HFFc6 (cell line): ENCODE measurements around the gene ESPN. TPM values are rescaled to one million over a fixed set of nuclear protein-coding genes. Genes with fewer than 3 reads are reported as not detected.

Experiments used
- DNase-seq: peaks from one replicate; pipeline ENCODE4 v3.0.0-alpha.2; 2018
- H3K27ac Mint-ChIP-seq: 2 replicates; pipeline ENCODE4 v1.8.0; 2020; ENCODE audit warnings: mild to moderate bottlenecking, mixed read lengths
- H3K27me3 Mint-ChIP-seq: 2 replicates; pipeline ENCODE4 v1.8.0; 2021; ENCODE audit warnings: mild to moderate bottlenecking, moderate library complexity, mixed read lengths; ENCODE audit not compliant: insufficient read depth
- H3K36me3 Mint-ChIP-seq: 2 replicates; pipeline ENCODE4 v1.8.0; 2021; ENCODE audit warnings: low read depth, mixed read lengths
- H3K4me1 Mint-ChIP-seq: 2 replicates; pipeline ENCODE4 v1.8.0; 2020; ENCODE audit warnings: low read depth, mixed read lengths
- H3K4me3 Mint-ChIP-seq: 2 replicates; pipeline ENCODE4 v1.8.0; 2020; ENCODE audit warnings: mild to moderate bottlenecking, moderate library complexity, mixed read lengths
- H3K9me3 Mint-ChIP-seq: 2 replicates; pipeline ENCODE4 v1.8.0; 2020; ENCODE audit warnings: mild to moderate bottlenecking, mixed read lengths
- CTCF ChIP-seq: fragments of 200-600 bp; sonication (generic); IDR thresholded peaks from 2 replicates; pipeline ENCODE4 v1.5.0; 2021; ENCODE audit warnings: antibody characterized with exemption, mild to moderate bottlenecking
- long read RNA-seq: library from polyadenylated mRNA; unstranded; transcript quantifications from one replicate; pipeline ENCODE4 v2.0.0, GENCODE V29; 2019
- total RNA-seq, 6 experiments: library from RNA; stranded (reverse); fragmentation: NEBNext Ultra II Directional; extraction: Animal tissue kit (Norgen Biotek cat#: 25700); gene quantifications; 2 replicates in 1 of 6; 3 replicates in 5 of 6; pipeline ENCODE4 v1.2.3, GENCODE V29; 2021

ESPN gene, protein sequence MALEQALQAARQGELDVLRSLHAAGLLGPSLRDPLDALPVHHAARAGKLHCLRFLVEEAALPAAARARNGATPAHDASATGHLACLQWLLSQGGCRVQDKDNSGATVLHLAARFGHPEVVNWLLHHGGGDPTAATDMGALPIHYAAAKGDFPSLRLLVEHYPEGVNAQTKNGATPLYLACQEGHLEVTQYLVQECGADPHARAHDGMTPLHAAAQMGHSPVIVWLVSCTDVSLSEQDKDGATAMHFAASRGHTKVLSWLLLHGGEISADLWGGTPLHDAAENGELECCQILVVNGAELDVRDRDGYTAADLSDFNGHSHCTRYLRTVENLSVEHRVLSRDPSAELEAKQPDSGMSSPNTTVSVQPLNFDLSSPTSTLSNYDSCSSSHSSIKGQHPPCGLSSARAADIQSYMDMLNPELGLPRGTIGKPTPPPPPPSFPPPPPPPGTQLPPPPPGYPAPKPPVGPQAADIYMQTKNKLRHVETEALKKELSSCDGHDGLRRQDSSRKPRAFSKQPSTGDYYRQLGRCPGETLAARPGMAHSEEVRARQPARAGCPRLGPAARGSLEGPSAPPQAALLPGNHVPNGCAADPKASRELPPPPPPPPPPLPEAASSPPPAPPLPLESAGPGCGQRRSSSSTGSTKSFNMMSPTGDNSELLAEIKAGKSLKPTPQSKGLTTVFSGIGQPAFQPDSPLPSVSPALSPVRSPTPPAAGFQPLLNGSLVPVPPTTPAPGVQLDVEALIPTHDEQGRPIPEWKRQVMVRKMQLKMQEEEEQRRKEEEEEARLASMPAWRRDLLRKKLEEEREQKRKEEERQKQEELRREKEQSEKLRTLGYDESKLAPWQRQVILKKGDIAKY
- not detected for total RNA-seq
- long read RNA-seq: 0 reads

- no peak within 1 kb of the TSS for H3K4me3 Mint-ChIP-seq
- TF ChIP-seq CTCF: no peak
- no peak within 1 kb of the TSS for H3K27ac Mint-ChIP-seq
- H3K4me1 Mint-ChIP-seq: peaks cover 15% of the 10 kb centered on the region
- H3K9me3 Mint-ChIP-seq: no peaks in the 10 kb centered on the region
- H3K36me3 Mint-ChIP-seq: no peaks in the 10 kb centered on the region
- peaks cover 38% of the 10 kb centered on the region for H3K27me3 Mint-ChIP-seq
- no peak for DNase-seq
Observed at GRCh38 chr1:6424619-6425593, at the start of gene ESPN. Gene ESPN (plus strand): TSS chr1:6424776. CDS start chr1:6424956, 180 bp downstream.

DNA sequence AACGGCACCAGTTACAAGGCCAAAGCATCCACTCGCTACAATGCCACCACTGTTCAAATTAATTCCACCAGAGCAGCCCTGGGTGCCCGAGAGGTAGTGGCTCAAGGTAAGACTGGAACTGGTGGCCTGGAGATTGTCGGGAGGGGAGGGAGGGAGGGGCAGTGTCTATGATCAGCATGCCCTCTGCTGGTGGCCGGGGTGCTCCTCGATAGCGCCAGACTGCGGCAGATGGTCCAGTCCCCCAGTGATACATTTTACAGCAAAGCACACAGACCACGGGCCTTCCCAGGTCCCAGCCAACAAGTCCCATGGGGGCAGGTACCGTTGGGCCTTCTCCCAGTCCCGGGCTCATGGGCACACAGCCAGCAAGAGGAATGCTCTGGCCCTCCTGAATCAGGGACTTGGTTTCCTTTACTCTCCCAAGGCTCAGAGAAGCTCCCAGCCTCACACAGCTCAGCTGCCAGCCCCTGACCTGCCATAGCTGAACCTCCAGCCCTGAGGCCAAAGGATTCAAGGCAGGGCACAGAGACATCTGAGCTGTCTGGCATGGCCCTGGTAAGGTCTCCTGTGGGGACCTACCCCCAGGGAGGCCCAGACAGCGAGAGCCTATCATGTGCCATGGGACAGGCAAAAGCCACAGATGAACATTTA lies 46.4 kb upstream of the ESPN start:
- Mint-ChIP-seq H3K4me1 (no peaks in the 10 kb centered on the region), H3K27me3 (peaks cover 4% of the 10 kb centered on the region; the same call in 1 of the 2 replicates), H3K9me3 (peaks cover 10% of the 10 kb centered on the region), H3K4me3 (no peak overlapping the region), H3K36me3 (peaks cover 5% of the 10 kb centered on the region; the same call in 1 of the 2 replicates), H3K27ac (no peak overlapping the region)
- no peak for DNase-seq
- no peak; the same call in 1 of the 2 replicates for TF ChIP-seq CTCF

- DNase-seq: no peak
- H3K27ac Mint-ChIP-seq: no peak overlapping the region
- no peak for TF ChIP-seq CTCF
- peaks cover 18% of the 10 kb centered on the region for H3K9me3 Mint-ChIP-seq
- no peaks in the 10 kb centered on the region for H3K4me1 Mint-ChIP-seq
- no peak overlapping the region for H3K4me3 Mint-ChIP-seq
- peaks cover 10% of the 10 kb centered on the region for H3K36me3 Mint-ChIP-seq
- H3K27me3 Mint-ChIP-seq: peaks cover 4% of the 10 kb centered on the region; the same call in 1 of the 2 replicates
Observed at GRCh38 chr1:6380037-6380436, 44.5 kb upstream of the ESPN start.

GRCh38 chr1:6384135-6384534 lies 40.4 kb upstream of the ESPN start:
- peaks cover 18% of the 10 kb centered on the region for H3K9me3 Mint-ChIP-seq
- H3K4me3 Mint-ChIP-seq: no peak overlapping the region
- H3K27ac Mint-ChIP-seq: no peak overlapping the region
- peaks cover 21% of the 10 kb centered on the region for H3K4me1 Mint-ChIP-seq
- no peak for DNase-seq
- H3K36me3 Mint-ChIP-seq: peaks cover 10% of the 10 kb centered on the region
- TF ChIP-seq CTCF: no peak
- no peaks in the 10 kb centered on the region for H3K27me3 Mint-ChIP-seq
